ENCODE results near the gene CILP2.

Gene CILP2, protein sequence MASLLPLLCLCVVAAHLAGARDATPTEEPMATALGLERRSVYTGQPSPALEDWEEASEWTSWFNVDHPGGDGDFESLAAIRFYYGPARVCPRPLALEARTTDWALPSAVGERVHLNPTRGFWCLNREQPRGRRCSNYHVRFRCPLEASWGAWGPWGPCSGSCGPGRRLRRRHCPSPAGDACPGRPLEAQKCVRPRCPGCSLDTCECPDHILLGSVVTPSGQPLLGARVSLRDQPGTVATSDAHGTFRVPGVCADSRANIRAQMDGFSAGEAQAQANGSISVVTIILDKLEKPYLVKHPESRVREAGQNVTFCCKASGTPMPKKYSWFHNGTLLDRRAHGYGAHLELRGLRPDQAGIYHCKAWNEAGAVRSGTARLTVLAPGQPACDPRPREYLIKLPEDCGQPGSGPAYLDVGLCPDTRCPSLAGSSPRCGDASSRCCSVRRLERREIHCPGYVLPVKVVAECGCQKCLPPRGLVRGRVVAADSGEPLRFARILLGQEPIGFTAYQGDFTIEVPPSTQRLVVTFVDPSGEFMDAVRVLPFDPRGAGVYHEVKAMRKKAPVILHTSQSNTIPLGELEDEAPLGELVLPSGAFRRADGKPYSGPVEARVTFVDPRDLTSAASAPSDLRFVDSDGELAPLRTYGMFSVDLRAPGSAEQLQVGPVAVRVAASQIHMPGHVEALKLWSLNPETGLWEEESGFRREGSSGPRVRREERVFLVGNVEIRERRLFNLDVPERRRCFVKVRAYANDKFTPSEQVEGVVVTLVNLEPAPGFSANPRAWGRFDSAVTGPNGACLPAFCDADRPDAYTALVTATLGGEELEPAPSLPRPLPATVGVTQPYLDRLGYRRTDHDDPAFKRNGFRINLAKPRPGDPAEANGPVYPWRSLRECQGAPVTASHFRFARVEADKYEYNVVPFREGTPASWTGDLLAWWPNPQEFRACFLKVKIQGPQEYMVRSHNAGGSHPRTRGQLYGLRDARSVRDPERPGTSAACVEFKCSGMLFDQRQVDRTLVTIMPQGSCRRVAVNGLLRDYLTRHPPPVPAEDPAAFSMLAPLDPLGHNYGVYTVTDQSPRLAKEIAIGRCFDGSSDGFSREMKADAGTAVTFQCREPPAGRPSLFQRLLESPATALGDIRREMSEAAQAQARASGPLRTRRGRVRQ

GRCh38 chr19:19538061-19538784 lies at the start of gene CILP2:
CILP2 (plus strand) TSS chr19:19538265; CDS start chr19:19538350, 85 bp downstream.
- no peak for TF ChIP-seq GATA3 (IDR thresholded peaks at IDR 0.05; ENCODE audit: low read depth, low read length)
- TF ChIP-seq GATA2 (IDR thresholded peaks at IDR 0.05; ENCODE audit: low read depth, low read length): no peak

GRCh38 chr19:19488875-19489690 lies 49.0 kb upstream of the CILP2 start:
- TF ChIP-seq GATA2 (IDR thresholded peaks at IDR 0.05; ENCODE audit: low read depth, low read length) (no peak), GATA3 (IDR thresholded peaks at IDR 0.05; ENCODE audit: low read depth, low read length) (no peak)

DNA sequence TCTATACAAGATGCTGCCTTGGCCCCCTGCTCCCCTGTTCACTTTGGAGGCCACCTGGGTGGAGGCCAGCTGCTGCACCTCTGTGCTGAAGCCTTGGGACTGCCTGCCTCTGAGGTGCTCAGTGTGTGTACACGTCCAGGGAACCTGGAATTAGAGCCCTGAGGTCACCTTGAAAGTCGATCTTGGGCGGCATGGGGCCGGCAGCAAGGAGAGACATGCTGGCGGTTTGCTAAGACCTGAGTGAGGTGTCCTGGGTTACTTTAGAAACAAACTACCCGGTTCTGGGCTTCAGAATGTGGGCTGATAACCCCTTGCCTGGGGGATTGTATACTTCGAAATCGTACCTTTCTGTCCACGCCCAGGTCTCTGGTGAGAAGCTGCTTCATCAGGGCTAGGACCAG lies 48.3 kb upstream of the CILP2 start:
- TF ChIP-seq GATA3 (IDR thresholded peaks at IDR 0.05; ENCODE audit: low read depth, low read length): no peak
- TF ChIP-seq GATA2 (IDR thresholded peaks at IDR 0.05; ENCODE audit: low read depth, low read length): no peak

DNA sequence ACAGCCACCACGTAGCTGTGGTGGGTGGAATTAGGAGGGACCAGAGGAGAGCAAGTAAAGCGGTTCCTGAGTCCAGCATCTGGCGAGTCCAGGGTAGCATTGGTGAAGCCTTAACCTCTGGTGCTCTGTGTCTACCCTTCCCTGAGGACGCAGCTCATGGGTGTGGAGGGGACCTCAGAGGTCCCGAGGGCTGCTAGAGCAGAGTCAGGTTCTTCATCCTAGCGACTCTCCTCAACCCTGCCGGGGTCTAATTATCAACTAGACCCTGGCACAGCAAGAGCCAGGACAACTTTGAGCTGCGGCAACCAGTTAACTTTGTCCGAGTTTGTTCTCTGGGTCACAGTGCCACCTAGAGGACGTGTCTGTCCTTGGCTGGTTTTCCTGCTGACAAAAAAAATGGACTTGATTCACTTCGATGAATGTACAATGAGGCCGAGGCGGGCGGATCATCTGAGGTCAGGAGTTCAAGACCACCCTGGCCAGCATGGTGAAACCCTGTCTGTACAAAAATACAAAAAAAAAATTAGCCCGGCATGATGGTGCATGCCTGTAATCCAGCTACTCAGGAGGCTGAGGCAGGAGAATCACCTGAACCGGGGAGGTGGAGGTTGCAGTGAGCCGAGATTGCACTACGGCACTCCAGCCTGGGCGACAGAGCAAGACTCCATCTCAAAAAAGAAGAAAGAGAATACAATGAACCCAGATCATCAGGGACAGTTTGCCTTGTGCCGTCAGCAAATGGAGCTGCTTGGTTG lies 47.7 kb upstream of the CILP2 start:
- TF ChIP-seq GATA2 (IDR thresholded peaks at IDR 0.05; ENCODE audit: low read depth, low read length): no peak
- no peak for TF ChIP-seq GATA3 (IDR thresholded peaks at IDR 0.05; ENCODE audit: low read depth, low read length)

DNA sequence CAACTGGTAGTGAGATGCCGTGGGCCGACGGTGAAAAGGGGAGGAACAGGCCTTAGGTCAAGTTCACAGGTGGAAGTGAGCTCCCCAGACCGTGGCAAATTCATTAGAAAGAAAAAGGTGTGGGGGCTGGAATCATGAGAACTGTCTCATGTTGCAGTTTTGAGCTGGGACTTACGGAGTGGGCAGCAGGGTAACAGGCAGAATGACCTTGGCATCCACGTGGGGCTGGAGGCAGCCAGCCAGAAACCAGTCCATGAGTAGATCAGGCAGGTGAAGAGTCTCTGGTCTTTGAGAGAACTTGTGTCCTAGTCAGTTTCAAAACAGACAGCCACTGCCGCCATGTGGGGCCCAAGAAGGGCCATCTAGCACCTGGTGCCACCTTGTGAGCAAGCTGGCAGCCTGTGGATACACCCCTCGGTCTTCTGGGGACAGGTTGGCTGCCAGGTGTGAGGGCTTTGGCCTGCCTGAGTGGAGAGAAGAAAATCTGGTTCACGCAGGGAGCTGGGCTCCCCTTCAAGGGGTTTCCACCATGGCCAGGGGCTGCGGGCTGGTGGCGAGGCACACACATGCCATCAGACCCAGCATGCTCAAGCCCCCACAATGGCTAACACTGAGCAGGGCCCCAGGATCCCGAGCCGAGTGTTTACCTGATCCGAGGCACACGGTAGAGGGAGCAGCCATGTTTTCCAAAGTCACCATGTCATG lies 46.6 kb upstream of the CILP2 start:
- TF ChIP-seq GATA3 (IDR thresholded peaks at IDR 0.05; ENCODE audit: low read depth, low read length) (no peak), GATA2 (IDR thresholded peaks at IDR 0.05; ENCODE audit: low read depth, low read length) (no peak)

- no peak for TF ChIP-seq GATA3 (IDR thresholded peaks at IDR 0.05; ENCODE audit: low read depth, low read length)
- no peak for TF ChIP-seq GATA2 (IDR thresholded peaks at IDR 0.05; ENCODE audit: low read depth, low read length)
These were observed 45.9 kb upstream of the CILP2 start for GRCh38 chr19:19492026-19492610.

- TF ChIP-seq GATA2 (IDR thresholded peaks at IDR 0.05; ENCODE audit: low read depth, low read length) (no peak), GATA3 (IDR thresholded peaks at IDR 0.05; ENCODE audit: low read depth, low read length) (no peak)
These were observed 44.1 kb upstream of the CILP2 start for GRCh38 chr19:19493841-19494546.

- TF ChIP-seq GATA3 (IDR thresholded peaks at IDR 0.05; ENCODE audit: low read depth, low read length) (no peak), GATA2 (IDR thresholded peaks at IDR 0.05; ENCODE audit: low read depth, low read length) (no peak)
These were observed 42.2 kb upstream of the CILP2 start for GRCh38 chr19:19495614-19496603.

- TF ChIP-seq GATA3 (IDR thresholded peaks at IDR 0.05; ENCODE audit: low read depth, low read length): no peak
- no peak for TF ChIP-seq GATA2 (IDR thresholded peaks at IDR 0.05; ENCODE audit: low read depth, low read length)
These were observed 39.6 kb upstream of the CILP2 start for GRCh38 chr19:19498255-19498991.
